NCI-H526 treated with DMSO at 0.1 percent for 48 hours (cell line): ENCODE results near the gene ENGASE.
"Not testable (repeated sequence)": the region's sequence is repeated elsewhere in the genome, so short reads cannot be mapped to it uniquely, and the experiment has no call there.

Experiments used
- DNase-seq: peaks from one replicate; lab custom pipeline; 2025; lab: John Stamatoyannopoulos, UW

ENGASE gene

DNA sequence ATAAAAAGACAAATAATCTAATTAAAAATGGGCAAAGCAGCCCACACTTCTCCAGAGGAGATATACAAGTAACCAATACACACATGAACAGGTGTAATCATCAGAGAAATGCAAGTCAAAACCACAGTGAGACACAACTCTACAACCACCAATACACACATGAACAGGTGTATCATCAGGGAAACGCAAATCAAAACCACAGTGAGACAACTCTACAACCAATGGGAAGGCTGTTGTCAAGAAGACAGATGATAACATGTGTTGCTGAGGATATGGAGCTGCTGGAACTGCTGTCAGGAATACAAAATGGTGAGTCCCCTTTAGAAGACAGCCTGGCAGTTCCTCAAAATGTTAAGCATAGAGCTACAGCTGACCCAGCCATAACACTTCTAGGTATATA is 22.5 kb upstream of the ENGASE start:
- no peak for DNase-seq

DNA sequence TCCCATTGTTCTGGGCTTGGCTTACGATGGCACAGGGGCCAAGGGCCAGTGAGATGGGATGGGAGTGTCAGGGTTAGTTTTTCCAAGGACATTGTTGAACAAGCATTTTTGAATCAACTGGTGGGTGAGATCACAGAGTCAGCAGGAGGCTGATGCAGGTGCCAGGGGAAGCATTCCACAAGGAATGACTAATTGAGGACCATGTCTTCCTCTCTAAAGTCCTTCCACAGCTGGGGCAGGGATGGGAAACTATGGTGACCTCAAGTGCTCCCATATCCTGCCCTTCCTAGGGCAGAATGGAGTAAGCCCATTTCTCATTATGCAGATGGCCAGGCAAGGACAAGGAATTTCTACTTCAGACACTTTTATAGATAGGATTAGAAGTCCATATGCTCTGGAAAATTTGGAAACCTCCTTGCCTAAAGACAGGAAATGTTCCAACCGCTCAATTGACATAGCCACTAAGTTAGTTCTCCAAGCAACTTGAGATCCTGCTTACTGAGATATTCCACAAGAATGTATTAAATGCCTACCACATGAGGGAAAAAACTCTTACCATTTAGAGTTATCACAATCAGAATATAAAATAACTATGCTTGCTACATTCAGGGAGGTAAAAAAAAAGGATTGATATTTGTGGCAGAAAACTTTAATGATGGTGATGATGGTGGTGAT is 21.2 kb upstream of the ENGASE start:
- no peak for DNase-seq

DNA sequence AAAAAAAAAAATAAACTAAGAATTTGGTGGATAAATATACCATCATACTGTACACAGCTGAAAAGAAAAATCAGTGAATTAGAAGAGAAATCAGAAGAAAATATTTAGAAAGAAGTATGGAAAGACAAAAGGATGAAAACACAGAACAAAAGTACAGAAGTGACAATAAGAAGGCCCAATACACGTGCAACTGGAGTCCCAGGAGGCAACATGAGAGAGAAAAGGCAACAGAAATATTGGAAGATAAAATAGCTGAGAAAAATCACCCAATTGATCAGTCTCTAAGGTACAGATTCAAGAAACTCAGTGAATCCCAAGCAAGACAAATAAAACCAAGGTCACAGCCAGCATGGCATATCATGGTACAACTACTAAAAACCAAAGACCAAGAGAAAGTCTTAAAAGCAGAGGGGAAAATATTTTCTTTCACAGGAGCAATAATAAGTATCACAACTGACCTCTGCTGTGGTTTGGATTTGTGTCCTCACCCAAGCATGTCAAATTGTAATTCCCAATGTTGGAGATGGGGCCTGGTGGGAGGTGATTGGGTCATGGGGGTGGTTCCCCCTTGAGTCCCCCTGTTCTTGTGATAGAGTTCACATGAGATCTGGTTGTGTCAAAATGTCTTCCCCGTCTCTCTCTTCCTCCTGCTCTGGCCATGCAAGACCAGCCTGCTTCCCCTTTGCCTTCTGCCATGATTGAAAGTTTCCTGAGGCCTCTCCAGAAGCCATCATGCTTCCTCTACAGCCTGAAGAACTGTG is 20.2 kb upstream of the ENGASE start:
- DNase-seq = no peak

DNA sequence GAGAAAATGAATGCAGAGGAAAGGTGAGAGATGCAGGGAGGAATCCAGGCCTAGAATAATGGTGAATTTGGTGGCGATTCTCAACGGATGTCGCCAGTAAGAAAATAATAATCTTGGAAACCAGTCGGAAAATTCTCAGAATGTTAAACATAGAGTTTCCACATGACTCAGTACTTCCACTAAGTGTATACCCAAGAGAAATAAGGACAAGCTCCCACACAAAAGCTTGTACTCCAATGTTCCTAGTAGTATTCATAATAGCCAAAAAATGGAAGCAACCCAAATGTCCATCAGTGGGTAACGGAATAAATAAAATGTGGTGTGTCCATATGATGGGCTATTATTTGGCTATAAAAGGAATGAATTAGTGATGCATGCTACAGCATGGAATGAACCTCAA is 19.4 kb upstream of the ENGASE start:
- DNase-seq = no peak

DNA sequence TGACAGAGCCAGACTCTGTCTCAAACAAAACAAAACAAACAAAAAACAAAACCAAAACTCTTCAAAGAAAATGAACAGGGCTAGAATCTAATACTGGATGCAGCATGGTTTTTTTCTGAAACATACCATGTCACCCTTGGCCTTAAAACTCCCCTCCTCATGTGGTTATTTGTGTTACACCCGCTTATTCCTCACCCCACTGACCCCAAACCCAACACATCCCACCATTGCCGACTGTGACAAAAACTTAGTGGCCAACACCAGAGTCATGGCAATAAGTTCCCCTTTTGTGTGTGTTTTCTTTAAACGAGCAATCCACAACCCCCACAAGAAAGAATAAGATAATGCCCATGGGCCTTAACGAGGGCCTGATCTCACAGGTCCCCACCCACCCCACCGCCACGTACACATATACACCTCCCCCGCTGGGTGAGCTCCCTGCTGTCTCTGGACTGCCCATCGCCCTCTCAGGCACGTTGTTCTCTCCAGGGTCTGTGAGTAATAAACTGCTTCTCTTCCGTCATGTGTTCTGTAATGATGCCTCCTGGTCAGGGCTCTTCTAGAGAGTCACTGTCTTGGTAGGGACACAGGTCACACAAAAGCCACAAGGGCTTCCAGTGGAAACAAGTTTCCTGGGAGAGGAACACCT is 16.8 kb upstream of the ENGASE start:
- no peak for DNase-seq

DNA sequence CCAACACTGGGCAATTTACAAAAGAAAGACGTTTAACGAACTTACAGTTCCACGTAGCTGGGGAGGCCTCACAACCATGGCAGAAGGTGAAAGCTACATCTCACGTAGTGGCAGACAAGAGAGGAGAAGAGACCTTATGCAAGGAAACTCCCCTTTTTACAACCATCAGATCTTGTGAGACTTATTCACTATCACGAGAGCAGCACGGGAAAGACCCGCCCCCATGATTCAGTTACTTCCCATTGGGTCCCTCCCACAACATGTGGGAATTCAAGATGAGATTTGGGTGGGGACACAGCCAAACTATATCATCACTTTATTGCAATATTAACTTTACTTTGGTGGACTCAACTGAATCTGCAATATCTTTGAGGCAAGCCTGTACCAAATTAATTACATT is 11.9 kb upstream of the ENGASE start:
- DNase-seq = no peak

DNA sequence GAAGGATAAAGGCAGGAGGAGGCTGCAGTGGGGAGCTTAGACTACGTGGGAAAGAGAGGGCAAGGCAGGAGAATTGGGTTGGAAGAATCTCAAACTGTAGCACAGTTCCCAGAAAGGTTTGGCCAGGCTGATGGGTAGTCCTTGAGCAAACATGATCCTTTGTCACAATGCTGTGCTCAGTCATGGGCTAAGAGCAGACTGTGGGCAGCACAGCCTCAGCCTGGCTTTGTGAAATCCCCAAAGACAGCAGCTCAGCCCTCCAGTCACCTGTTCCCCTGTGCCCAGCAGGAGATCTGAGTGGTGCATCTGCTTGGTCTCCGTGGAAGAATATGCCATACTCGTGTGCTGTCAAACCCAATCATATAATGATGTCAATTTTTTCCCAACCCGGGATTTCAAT is 10.6 kb upstream of the ENGASE start:
- no peak for DNase-seq

DNA sequence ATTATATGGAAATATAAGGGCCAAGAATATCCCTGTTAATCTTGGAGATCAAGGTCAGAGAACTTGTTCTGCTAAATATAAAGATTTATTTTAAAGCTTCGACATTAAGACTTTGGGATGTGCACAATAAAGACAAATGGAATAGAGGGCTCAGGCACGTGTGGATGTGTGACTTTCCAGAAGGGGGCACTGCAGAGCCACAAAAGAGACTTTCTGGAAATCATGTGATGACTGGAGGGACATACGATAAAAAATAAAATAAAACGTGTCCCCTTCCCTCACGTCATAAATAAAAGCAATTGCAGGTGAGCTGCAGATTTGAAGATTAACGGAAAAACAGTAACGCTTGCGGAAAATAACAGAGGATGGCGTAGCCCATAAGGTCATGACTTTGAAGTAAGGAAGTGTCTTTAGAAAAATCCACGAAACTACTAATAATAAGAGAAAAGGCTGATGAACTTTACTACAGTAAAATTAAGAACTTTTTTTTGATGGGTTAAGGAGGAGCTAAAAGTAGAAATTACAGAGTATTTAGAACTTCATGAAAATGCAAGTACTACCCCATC is 9.4 kb upstream of the ENGASE start:
- DNase-seq = no peak

DNA sequence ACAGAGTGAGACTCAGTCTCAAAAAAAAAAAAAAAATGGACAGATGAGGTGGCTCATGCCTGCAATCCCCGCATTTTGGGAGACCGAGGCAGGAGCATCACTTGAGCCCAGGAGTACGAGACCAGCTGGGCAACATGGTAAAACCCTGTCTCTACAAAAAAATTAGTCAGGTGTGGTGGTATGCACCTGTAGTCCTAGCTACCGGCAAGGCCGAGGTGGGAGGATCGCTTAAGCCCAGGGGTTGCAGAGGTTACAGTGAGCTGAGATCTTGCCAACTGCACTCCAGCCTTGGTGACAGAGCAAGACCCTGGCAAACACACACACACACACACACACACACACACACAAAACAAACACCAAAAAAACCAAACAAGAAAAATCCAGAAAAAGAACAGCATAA is 7.7 kb upstream of the ENGASE start:
- DNase-seq = no peak

DNA sequence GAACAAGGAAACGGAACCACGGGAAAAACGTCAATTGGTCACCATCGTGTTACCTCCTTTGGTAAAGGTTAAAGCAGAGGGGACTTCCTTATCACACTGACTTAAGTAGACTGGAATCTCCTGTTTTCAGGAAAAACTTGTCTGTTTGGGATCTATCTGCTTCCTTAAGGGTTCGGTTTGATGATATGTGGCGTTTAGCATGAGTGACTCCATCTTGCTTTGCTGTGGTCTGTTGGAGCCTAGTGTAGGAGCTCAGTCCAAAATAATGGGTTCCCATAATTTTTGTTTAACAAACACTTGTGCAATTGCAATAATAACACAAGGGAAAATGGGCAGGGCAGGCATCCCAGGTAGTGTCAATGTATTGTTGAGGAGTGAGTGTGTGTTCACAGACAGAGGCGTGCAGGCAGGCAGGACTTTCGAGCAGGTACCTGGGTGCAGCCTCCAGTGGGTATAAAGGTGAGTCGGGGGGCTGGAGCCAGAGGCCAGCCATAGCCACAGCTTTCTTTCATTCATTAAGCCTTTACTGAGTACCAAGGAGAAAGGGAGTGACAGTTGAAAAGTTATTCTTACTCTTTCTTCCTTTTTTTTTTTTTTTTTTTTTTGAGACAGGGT is 4.3 kb upstream of the ENGASE start:
- no peak for DNase-seq

DNA sequence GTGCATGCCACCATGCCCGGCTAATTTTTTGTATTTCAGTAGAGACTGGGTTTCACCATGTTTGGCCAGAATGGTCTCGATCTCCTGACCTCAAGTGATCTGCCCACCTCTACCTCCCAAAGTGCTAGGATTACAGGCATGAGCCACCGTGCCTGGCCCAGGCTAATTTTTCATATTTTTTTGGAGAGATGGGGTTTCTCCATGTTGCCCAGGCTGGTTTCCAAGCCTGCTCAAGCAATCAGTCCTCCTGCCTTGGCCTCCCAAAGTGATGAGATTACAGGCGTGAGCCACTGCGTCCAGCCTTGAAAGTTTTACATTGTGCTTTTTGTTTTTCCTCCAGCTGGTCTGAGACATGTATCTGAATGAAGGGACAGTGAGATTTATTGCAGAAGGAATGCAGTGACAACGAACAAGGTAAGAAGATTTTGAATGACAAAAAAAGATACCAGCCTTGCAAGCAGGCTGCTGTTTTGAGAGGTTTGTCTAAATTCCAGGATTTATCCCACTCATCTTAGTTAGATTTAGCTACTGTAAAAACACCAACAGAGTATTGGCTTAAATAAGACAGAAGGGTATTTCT is 3.4 kb upstream of the ENGASE start:
- DNase-seq = no peak

DNA sequence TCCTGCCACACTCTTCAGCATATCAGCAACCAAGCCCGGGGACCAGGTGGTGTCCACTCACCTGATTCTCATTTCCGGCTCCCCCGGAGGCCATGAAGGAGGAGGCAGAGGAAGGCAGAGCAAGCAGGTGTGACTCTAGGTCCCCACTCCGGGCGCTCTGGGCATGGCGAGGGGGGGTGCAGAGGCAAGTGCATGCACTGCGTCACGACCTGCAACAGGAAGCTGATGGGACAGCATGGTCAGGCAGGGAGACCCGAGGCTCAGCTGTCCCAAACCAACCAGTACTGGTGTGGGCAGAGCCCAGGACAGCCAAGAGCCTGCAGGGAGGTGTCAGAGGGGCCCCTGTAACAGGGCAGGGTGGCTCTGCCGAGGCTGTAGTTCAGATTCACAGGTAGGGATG is 2.1 kb upstream of the ENGASE start:
- DNase-seq = no peak

DNA sequence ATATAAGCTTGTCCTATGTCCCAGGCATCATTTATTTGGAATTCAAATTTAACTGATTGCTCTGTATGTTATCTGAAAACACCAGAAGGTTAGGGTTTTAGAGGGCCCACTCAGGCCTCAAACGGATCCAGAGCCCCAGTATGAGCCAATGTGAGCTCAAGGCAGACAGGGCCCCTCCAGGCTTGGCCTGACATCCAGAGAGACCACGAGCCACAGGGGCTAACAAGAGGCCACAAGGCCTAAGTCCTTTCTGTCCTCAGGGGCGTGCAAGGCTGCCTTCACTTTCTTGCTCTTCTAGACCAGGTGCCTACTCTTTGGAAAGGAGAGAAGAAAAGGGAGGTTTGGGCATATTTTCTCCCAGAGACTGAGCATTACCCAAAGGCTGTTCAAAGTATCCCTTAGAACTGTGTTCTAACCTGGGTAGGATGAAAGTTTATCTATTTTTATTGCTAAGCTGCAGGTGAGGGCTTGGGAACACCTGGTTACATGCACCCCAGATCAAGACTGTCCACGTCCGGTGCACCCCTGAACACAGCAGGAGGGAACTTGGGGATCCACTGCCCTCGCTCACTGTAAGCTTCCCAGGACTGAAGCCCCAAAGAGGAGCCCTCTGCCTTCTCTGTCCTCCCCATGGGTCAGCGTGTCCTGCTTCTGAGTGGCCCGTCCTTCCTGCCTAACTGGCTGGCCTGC is 1.5 kb upstream of the ENGASE start:
- DNase-seq = no peak

DNA sequence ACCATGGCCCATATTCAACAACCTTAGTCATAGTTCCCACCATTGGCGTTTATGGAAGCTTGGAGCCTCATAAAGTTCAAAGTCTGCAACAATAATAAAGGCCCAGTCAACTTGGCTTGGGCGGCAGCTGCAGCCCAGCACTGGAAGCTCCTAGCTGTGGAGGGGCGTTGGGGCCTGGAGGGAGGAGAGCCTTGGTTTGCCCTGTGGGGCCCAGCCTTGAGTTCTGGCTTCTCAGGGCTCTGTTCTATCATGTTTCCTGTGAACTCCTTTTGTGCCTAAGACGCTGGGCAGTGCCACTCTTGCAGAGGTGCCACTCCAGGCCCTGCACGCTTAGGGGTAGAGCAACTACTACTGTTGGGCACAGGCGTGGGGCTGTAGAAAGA is 927 bp upstream of the ENGASE start:
- DNase-seq = no peak

DNA sequence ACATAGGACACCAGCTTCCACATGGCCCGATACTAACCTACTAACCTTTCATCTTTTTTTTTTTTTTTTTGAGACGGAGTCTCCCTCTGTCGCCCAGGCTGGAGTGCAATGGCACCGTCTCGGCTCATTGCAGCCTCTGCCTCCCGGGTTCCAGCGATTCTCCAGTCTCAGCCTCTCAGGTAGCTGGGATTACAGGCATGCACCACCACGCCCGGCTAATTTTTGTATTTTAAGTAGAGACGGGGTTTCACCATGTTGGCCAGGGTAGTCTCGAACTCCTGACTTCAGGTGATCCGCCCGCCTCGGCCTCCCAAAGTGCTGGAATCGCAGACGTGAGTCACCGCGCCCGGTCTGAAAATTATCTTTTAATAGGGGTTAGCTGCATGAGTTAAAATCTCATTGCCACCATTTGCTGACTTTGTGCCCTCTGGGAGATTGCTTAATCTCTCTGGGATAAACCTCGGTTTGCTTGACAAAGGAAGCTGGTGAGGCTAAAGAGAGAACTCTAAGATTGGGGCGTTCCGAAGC is 439 bp upstream of the ENGASE start:
- DNase-seq = not testable (repeated sequence)

DNA sequence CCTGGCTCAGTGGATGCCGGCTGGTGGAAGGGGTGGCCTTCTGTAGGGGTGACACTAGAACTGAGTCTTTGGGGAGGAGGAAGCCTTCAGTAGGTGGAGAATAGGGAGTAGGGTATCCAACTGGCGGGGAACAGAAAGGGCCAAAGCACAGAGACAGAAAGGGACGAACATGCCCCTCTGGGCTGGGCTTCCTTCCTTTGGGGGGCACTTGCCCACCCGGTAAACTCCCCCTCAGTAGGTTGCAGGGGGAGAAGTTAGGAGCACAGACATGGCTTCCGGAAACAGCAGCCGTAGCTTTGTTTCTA is 774 bp downstream of the ENGASE start:
- no peak for DNase-seq

DNA sequence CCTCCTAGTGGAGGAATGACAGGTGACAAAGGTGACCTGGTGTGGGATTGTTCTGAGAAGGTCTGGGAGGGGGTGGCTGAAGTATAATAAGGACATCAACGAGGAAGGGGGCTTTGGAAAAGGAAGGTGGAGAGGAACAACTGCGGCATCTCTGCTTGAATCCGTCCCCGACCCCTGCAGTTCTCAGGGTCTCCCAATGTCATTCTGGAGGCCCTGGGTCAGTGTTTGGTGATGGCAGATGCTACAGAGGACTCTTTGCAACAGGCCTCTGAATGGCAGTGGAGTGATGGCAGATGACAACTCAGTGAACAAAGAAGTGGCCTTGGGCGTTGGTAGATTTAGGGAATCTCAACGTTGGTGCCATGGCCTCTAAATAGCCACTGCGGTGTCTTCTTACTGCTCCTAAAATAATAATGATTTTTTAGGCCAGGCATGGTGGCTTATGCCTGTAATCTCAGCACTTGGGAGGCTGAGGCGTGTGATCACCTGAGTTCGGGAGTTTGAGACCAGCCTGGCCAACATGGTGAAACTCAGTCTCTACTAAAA is 1.3 kb downstream of the ENGASE start:
- DNase-seq = no peak

DNA sequence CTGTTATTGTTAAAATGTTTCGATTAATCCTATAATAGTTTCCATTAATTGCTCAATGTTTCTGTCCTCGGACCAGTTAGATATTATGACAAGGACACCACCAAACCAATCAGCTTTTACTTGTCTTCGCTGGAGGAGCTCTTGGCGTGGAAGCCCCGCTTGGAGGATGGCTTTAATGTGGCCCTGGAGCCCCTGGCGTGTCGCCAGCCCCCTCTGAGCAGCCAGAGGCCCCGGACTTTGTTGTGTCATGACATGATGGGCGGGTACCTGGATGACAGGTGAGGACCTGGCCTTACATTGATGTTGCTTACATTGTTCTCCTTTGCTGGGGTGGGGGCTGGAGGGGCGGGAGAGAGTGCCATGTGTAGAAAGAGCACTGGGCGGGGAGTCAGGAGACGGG is 3.0 kb downstream of the ENGASE start:
- DNase-seq = no peak

DNA sequence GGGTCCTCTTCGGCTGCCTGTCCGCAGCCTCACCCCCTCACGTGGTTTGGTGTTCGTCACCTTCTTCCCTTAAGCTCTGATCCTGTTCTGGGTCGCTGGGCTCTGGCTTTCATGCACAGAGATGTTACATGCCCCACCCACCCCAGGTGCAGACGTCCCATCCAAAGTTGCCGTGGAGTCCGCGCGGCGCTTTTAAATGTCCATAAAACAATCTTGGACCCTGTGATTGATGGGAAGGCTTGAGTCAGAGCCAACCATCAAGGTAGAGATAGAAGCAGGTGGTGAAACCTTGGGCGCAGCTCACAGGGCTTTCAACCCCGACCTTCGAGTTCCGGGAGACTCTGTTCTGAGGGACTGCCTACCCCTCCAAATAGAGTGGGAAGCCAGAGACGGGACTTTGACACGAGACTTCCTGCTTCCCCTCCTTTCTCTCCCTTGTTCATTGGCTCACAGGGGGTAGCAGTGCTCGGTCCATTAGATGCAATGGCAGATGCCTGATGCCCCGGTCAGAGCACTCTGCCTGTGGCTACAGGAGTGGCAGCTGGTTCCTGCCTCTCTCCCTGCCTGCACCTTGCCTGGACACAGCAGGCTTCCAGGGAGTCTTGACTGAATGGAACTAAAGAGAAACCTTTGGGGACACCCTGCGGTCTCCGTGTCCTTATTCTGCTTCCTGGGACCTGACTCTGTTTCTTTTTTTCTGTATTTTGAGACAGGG is 4.0 kb downstream of the ENGASE start:
- DNase-seq = no peak

DNA sequence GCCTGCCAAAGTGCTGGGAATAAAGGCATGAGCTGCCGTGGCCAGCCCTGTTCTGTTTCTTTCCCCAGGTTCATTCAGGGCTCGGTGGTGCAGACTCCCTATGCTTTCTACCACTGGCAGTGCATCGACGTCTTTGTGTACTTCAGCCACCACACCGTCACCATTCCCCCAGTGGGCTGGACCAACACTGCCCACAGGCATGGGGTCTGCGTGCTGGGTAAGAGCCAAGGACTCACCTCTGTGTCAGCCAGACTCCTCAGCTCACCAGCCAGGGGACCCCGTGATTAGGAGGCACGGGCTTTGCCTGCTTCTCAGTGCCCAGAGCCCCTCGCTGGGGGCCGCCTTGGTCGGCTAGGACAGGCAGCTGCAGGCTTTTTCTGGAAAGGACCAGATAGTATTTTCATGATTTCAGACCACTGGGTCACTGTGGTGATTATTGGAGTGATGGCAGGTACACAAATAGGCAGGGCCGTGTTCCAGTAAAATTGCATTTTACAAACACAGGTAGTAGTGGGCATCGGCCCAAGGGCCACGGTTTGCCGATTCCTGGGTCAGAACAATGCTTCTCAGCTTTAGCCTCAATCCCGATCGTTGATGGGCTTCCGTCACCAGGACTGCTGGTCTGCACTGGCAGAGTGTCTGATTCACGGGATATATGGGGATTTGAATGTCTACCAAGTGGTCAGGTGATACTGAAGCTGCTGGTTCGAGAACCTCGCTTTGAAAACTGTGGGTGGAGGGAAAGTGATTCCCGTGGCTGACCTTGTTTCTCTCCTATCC is 5.0 kb downstream of the ENGASE start:
- no peak for DNase-seq
